GM13977 (cell line): Measurements from ENCODE around the gene FAM118B.

ENCODE experiments used
- DNase-seq: peaks from one replicate; pipeline ENCODE4 v3.0.0; 2012; ENCODE audit warnings: low spot score
- in situ Hi-C: fragments of 300-500 bp; cut with MboI; formaldehyde crosslinking; loops from one replicate; pipeline ENCODE4 v1.12.0; 2022; ENCODE audit warnings: low sequenced_read_pairs, low pct_unique_long_range_greater_than_20kb, mixed read lengths, inconsistent platforms; ENCODE audit not compliant: unreplicated experiment
- TF ChIP-seq, protein P1 (sequence below): IDR thresholded peaks from 2 replicates; pipeline ENCODE4 v1.5.1; 2012; ENCODE audit warnings: mild to moderate bottlenecking, control low read depth; ENCODE audit not compliant: insufficient read depth; ENCODE audit errors: extremely low read depth, missing control alignments

Gene FAM118B

GRCh38 chr11:126202646-126203359 lies 8.8 kb upstream of the FAM118B start:
- in situ Hi-C loops, result no loop called here
- TF ChIP-seq, protein P1, sequence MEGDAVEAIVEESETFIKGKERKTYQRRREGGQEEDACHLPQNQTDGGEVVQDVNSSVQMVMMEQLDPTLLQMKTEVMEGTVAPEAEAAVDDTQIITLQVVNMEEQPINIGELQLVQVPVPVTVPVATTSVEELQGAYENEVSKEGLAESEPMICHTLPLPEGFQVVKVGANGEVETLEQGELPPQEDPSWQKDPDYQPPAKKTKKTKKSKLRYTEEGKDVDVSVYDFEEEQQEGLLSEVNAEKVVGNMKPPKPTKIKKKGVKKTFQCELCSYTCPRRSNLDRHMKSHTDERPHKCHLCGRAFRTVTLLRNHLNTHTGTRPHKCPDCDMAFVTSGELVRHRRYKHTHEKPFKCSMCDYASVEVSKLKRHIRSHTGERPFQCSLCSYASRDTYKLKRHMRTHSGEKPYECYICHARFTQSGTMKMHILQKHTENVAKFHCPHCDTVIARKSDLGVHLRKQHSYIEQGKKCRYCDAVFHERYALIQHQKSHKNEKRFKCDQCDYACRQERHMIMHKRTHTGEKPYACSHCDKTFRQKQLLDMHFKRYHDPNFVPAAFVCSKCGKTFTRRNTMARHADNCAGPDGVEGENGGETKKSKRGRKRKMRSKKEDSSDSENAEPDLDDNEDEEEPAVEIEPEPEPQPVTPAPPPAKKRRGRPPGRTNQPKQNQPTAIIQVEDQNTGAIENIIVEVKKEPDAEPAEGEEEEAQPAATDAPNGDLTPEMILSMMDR, result no peak
- no peak for DNase-seq

DNA sequence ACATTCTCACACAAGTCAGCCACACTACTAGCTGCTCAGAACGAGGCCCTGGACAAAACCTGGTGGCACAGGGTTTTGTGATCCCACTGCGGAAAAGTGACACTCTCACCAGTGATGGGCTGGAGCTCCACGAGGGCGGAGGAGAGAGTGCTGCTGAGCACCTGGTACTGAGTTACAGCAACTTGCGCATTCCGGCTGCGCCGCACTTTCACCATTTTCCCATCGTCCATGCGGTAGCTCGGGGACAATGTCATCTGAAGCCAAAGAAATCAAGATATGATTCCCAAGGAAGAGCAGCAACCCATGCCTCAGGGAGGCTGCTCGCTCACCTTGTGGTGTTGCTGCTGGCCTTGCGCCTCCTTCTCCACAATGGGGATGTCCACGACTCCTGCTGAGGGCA lies 6.2 kb upstream of the FAM118B start:
- in situ Hi-C loops, result no loop called here
- TF ChIP-seq, protein P1, result no peak
- DNase-seq, result no peak

GRCh38 chr11:126207896-126208295 lies 3.7 kb upstream of the FAM118B start:
- DNase-seq, result no peak
- in situ Hi-C loops, result no loop called here
- TF ChIP-seq, protein P1, result no peak

- in situ Hi-C loops, result no loop called here
- no peak for DNase-seq
- TF ChIP-seq, protein P1, result no peak
These were observed 729 bp upstream of the FAM118B start for GRCh38 chr11:126210871-126211235.

- DNase-seq, result no peak
- in situ Hi-C loops, result no loop called here
- TF ChIP-seq, protein P1, result no peak
These were observed 593 bp downstream of the FAM118B start for GRCh38 chr11:126212089-126212660.

GRCh38 chr11:126214441-126214840 lies 2.9 kb downstream of the FAM118B start:
- TF ChIP-seq, protein P1, result no peak
- DNase-seq, result no peak
- in situ Hi-C loops, result no loop called here
